Chondrocyte (in vitro differentiated cells): ENCODE data around the gene TMEM175. TPM values are rescaled to one million over a fixed set of nuclear protein-coding genes. Genes with fewer than 3 reads are reported as not detected.
"Not testable (repeated sequence)": the region's sequence is repeated elsewhere in the genome, so short reads cannot be mapped to it uniquely, and the experiment has no call there.

Source experiments
- DNase-seq: peaks from one replicate; pipeline ENCODE4 v3.0.0; 2021; ENCODE audit warnings: mixed read lengths, low spot score
- H3K27ac Mint-ChIP-seq: one replicate; pipeline ENCODE4 v1.8.0; 2021; ENCODE audit warnings: mild to moderate bottlenecking, moderate library complexity, mixed read lengths; ENCODE audit not compliant: unreplicated experiment
- H3K27me3 Mint-ChIP-seq: 2 replicates; pipeline ENCODE4 v1.8.0; 2021; ENCODE audit warnings: low read depth, mixed read lengths
- H3K36me3 Mint-ChIP-seq: 2 replicates; pipeline ENCODE4 v1.8.0; 2021; ENCODE audit warnings: low read depth, mixed read lengths
- H3K4me1 Mint-ChIP-seq: 2 replicates; pipeline ENCODE4 v1.8.0; 2021; ENCODE audit warnings: low read depth, mild to moderate bottlenecking, mixed read lengths
- H3K4me3 Mint-ChIP-seq: one replicate; pipeline ENCODE4 v1.8.0; 2021; ENCODE audit warnings: mild to moderate bottlenecking, moderate library complexity, mixed read lengths; ENCODE audit not compliant: unreplicated experiment
- H3K9me3 Mint-ChIP-seq: 2 replicates; pipeline ENCODE4 v1.8.0; 2021; ENCODE audit warnings: low read depth, mixed read lengths
- CTCF ChIP-seq: fragments of 200-600 bp; sonication (generic); IDR thresholded peaks from 2 replicates; pipeline ENCODE4 v1.5.0; 2021; ENCODE audit warnings: antibody characterized with exemption, mild to moderate bottlenecking, moderate library complexity
- total RNA-seq: library from RNA; stranded (reverse); gene quantifications from 3 replicates; pipeline ENCODE4 v1.2.1, GENCODE V29; 2021

Gene TMEM175
- total RNA-seq, 1 donor from 2014 or later = 26.1 TPM

- H3K9me3 Mint-ChIP-seq = peaks cover 5% of the 10 kb centered on the region
- H3K27me3 Mint-ChIP-seq = no peaks in the 10 kb centered on the region
Observed at GRCh38 chr4:917992-918391, 14.3 kb upstream of the TMEM175 start.

DNA sequence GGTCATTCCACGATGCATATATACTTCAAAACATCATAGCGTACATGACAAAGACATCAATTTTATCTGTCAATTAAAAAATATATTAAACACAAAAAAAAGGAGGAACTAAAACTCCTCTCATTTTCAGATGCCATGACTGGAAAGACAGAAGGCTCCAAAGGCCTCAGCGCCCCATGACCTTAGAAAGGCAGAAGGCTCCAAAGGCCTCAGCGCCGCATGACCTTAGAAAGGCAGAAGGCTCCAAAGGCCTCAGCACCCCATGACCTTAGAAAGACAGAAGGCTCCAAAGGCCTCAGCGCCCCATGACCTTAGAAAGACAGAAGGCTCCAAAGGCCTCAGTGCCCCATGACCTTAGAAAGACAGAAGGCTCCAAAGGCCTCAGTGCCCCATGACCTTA is 13.7 kb upstream of the TMEM175 start:
- not testable (repeated sequence) for H3K27ac Mint-ChIP-seq, H3K4me3 Mint-ChIP-seq, H3K9me3 Mint-ChIP-seq, H3K36me3 Mint-ChIP-seq, H3K27me3 Mint-ChIP-seq, DNase-seq
- H3K4me1 Mint-ChIP-seq = peaks cover 16% of the 10 kb centered on the region

More at GRCh38 chr4:917992-918391, 14.3 kb upstream of the TMEM175 start:
- no peak for DNase-seq
- H3K36me3 Mint-ChIP-seq = peaks cover 2% of the 10 kb centered on the region
- H3K27ac Mint-ChIP-seq = no peak overlapping the region
- H3K4me1 Mint-ChIP-seq = peaks cover 16% of the 10 kb centered on the region
- no peak overlapping the region for H3K4me3 Mint-ChIP-seq
- no peak for TF ChIP-seq CTCF

- not testable (repeated sequence) for H3K36me3 Mint-ChIP-seq, DNase-seq, H3K4me3 Mint-ChIP-seq, H3K27me3 Mint-ChIP-seq, H3K9me3 Mint-ChIP-seq, H3K27ac Mint-ChIP-seq
- peaks cover 16% of the 10 kb centered on the region for H3K4me1 Mint-ChIP-seq
Observed at GRCh38 chr4:919004-919680, 13.1 kb upstream of the TMEM175 start.

- H3K9me3 Mint-ChIP-seq = peaks cover 5% of the 10 kb centered on the region
- H3K36me3 Mint-ChIP-seq = peaks cover 2% of the 10 kb centered on the region
- DNase-seq = no peak
- no peak overlapping the region for H3K4me3 Mint-ChIP-seq
- peaks cover 21% of the 10 kb centered on the region for H3K4me1 Mint-ChIP-seq
- no peaks in the 10 kb centered on the region for H3K27me3 Mint-ChIP-seq
- no peak overlapping the region for H3K27ac Mint-ChIP-seq
- TF ChIP-seq CTCF = no peak
Observed at GRCh38 chr4:921830-922331, 10.4 kb upstream of the TMEM175 start.

DNA sequence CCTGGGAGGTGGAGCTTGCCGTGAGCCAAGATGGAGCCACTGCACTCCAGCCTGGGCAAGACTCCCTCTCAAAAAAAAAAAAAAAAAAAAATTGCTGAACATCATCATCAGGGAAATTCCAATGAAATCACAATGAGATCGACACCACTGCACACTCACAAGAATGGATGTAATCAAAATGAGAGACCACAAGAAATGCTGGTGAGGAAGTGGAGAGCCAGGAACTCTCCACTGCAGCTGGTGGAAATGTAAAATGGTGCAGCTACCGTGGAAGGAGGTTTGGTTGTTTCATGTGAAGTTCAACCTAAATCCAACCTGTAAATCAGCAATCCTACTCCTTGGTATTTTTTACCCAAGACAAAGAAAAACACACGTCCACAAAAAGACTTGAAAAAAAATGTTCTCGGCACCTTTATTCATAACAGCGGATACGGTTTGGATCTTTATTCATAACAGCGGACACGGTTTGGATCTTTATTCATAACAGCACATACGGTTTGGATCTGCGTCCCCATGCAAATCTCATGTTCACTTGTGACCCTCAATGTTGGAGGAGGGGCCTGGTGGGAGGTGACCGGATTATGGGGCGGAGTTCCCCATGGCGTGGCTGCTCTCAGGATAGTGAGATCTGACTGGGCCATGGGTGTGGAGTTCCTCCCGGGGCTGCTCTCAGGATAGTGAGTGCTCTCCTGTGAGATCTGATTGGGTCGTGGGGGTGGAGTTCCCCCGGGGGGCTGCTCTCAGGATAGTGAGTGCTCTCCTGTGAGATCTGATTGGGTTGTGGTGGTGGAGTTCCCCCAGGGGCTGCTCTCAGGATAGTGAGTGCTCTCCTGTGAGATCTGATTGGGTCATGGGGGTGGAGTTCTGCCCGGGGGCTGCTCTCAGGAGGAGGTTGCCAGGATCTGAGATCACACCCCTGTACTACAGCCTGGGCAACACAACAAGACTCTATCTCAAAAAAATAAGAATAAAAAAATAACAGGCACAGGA is 7.9 kb upstream of the TMEM175 start:
- DNase-seq = no peak
- no peaks in the 10 kb centered on the region for H3K36me3 Mint-ChIP-seq
- peak overlapping the region; percentile 54 for H3K27ac Mint-ChIP-seq

More for the DNA sequence above, 7.9 kb upstream of the TMEM175 start:
- Mint-ChIP-seq H3K9me3 (no peaks in the 10 kb centered on the region), H3K4me1 (peaks cover 25% of the 10 kb centered on the region), H3K4me3 (no peak overlapping the region), H3K27me3 (no peaks in the 10 kb centered on the region)
- no peak for TF ChIP-seq CTCF
